ENCODE data around the gene SLCO4A1. TPM values are rescaled to one million over a fixed set of nuclear protein-coding genes. Genes with fewer than 3 reads are reported as not detected.

Gene SLCO4A1
- total and polyA plus RNA-seq, 7 donors = 3.6 to 26.3 (median 5.7) TPM

DNA sequence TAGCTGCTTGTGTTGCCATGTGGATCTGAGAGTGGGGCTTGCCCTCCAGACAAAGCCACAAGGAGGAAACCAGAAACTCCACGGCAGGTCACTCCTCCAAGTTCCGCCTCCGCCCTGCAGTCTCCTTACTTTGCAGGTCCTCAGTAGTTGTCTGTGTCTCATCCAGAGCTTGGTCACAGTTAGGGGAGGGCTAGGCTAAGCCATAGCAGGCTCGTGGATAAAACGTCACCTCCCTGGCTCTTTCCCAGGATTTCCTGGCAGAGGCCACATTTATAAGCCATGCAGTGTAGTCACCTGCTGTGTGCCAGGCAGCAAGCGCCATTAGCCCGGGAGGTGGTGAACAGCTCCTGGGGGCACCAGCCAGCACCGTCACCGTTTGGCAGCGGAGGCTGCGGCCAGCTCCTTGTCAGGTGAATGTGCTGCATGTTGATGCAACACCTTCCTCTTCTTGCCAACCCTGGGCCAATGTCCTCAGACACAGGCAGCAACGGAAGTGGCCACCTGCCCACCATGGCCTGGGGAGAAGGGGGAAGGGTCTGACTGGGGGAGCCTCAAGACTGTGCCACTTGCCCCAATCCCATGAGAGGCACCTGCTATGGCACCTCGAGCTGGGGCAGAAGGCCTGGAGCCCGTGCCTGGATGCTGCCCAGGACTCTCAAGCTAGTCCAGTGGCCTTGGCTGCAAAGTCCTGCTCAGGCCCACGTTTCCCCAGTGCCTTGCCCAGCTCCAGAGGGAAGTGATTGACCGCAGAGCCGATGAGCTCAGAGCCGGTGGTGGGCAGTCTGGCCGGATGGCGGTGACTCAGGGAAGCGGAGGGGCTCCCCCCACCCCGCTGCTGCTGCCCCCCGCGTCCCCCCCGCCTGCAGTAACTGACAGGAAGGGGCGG is 39.0 kb upstream of the SLCO4A1 start:
- Histone ChIP-seq H3K9me3 (no peaks in the 10 kb centered on the region), H3K27ac (peak overlapping the region in 3 of 4 donors; percentile 15 to 59 (median 22)), H3K4me1 (peaks cover 0 to 23% (median 20%) of the 10 kb centered on the region in 4 donors), H3K4me3 (no peak overlapping the region), H3K27me3 (peaks cover 2 to 68% (median 30%) of the 10 kb centered on the region in 3 donors), H3K36me3 (no peaks in the 10 kb centered on the region)
- peak in 1 of 4 donors; percentile 32 for TF ChIP-seq POLR2AphosphoS5 (IDR thresholded peaks at IDR 0.05)
- TF ChIP-seq POLR2A (IDR thresholded peaks at IDR 0.05) = no peak
- no peak for TF ChIP-seq EP300 (IDR thresholded peaks at IDR 0.05)
- TF ChIP-seq, protein P1, sequence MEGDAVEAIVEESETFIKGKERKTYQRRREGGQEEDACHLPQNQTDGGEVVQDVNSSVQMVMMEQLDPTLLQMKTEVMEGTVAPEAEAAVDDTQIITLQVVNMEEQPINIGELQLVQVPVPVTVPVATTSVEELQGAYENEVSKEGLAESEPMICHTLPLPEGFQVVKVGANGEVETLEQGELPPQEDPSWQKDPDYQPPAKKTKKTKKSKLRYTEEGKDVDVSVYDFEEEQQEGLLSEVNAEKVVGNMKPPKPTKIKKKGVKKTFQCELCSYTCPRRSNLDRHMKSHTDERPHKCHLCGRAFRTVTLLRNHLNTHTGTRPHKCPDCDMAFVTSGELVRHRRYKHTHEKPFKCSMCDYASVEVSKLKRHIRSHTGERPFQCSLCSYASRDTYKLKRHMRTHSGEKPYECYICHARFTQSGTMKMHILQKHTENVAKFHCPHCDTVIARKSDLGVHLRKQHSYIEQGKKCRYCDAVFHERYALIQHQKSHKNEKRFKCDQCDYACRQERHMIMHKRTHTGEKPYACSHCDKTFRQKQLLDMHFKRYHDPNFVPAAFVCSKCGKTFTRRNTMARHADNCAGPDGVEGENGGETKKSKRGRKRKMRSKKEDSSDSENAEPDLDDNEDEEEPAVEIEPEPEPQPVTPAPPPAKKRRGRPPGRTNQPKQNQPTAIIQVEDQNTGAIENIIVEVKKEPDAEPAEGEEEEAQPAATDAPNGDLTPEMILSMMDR (IDR thresholded peaks at IDR 0.05) = no peak
- WGBS, 2 donors = 20 to 32% methylated on average over 26 of the region's 26 CpGs
- intact Hi-C loops (cut with DNase I) = no loop called here
- peak; percentile 83 for DNase-seq

DNA sequence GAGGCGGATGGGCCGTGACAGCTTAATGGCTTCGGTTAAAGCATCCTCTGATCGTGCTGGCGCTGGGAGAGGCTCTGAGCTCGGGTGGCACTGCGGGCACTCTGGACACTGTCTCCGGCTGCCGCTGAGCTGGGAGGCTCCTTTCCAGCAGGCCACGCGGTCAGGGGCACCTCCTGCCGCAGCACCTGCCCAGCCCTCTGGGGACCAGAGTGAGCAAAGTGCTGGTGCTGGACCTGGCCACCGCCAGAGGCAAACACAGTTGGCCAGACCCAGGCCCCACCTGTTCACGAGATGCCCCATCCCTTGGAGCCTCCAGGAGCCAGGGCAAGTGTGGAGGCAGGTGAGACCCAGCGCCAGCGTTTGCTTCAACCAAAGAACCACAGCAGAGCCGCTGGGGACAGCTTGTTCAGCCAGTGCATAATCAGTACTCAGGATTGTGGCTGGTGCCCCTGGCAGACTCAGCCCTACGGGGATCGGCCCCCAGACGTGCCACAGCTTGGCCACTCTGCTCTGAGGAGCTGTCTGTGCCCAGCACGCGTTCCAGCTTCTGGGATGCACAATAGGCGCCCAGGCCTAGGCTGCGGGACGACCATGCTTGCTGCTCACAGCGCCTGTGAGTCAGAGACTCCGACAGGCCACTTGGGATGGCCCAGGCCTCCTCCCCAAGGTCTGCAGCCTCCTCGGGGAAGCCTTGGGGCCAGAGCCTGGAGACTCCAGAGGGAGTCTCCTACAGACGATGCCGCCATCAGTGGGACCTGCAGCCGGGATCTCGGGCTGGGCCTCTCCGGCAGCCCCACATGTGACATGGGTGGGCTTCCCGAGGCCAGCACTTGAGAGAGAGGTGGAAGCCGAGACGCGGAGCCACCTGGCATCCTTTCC is 38.2 kb upstream of the SLCO4A1 start:
- intact Hi-C loops (cut with DNase I) = no loop called here
- H3K4me3 ChIP-seq = no peak overlapping the region
- DNase-seq = no peak
- H3K4me1 ChIP-seq = peaks cover 0 to 23% (median 20%) of the 10 kb centered on the region in 4 donors
- no peak for TF ChIP-seq EP300 (IDR thresholded peaks at IDR 0.05)
- TF ChIP-seq POLR2A (IDR thresholded peaks at IDR 0.05) = no peak
- no peaks in the 10 kb centered on the region for H3K9me3 ChIP-seq
- H3K27me3 ChIP-seq = peaks cover 2 to 66% (median 30%) of the 10 kb centered on the region in 3 donors
- peak overlapping the region in 2 of 4 donors; percentile 22 to 59 for H3K27ac ChIP-seq
- no peaks in the 10 kb centered on the region for H3K36me3 ChIP-seq
- WGBS, 2 donors = 69 to 78% methylated on average over 37 of the region's 37 CpGs

DNA sequence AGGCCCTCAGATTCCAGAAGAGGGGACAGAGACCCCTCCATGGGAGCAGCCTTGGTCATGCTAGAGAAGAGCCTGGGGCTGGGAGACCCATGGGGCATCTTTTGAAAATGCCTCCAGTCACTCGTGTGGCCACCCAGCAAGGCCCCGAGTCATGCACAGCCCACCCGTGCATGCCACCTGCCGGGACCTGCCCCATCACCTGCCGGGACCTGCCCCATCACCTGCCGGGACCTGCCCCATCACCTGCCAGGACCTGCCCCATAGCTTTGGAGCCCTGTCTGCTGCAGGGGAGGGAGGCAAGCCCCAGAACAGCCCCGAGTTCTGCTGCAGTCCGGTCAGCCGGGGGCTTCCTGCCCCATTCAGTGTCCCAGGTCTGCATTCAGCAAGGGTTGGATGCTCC is 37.5 kb upstream of the SLCO4A1 start:
- WGBS, 2 donors = 66 to 82% methylated on average over 9 of the region's 9 CpGs
- intact Hi-C loops (cut with DNase I) = no loop called here
- no peak overlapping the region for H3K4me3 ChIP-seq
- TF ChIP-seq POLR2A (IDR thresholded peaks at IDR 0.05) = no peak
- H3K27ac ChIP-seq = no peak overlapping the region
- no peak for DNase-seq
- no peaks in the 10 kb centered on the region for H3K9me3 ChIP-seq
- peaks cover 2 to 66% (median 30%) of the 10 kb centered on the region in 3 donors for H3K27me3 ChIP-seq
- peaks cover 0 to 23% (median 20%) of the 10 kb centered on the region in 4 donors for H3K4me1 ChIP-seq
- H3K36me3 ChIP-seq = no peaks in the 10 kb centered on the region

DNA sequence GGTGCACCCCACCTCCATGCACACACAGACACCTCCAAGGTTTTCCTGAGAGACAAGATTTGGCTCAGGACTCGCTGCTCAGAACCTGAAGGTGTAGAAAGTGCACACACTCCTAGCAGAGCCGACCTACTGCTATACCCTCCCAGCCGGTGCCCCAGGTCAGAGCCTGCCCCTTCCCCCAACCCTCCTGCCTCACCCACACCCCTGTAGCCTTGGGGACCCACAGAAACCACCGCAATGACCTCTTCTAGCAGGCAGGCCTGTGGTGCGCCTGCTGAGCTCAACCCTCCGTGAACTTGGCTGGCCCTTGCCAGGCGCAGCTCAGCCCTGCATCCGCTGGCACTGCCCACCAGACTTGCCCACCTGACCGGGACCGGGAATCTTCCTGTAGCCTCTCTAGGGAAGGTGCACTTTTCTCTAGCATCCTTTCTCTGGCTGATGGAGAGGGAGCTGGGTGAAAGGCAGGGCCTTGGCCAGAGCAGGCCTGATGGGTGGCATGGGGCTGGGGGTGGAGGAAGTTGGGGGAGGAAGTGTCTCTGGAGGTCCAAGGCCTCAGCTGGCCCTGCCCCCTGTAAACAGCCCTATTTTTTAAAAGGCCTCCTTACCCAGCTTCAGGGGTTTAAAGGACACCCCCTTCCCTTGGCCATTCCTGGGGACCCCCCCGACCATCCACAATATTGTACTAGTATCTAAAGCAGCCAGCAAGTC is 36.9 kb upstream of the SLCO4A1 start:
- Histone ChIP-seq H3K27ac (no peak overlapping the region), H3K27me3 (peaks cover 2 to 61% (median 29%) of the 10 kb centered on the region in 3 donors), H3K9me3 (no peaks in the 10 kb centered on the region), H3K4me3 (no peak overlapping the region), H3K4me1 (peaks cover 0 to 23% (median 20%) of the 10 kb centered on the region in 4 donors), H3K36me3 (no peaks in the 10 kb centered on the region)
- 82 to 84% methylated on average over 11 of the region's 11 CpGs for WGBS, 2 donors
- intact Hi-C loops (cut with DNase I) = no loop called here
- no peak for DNase-seq
- TF ChIP-seq EP300 (IDR thresholded peaks at IDR 0.05) = no peak
- TF ChIP-seq, protein P1 (IDR thresholded peaks at IDR 0.05) = no peak

DNA sequence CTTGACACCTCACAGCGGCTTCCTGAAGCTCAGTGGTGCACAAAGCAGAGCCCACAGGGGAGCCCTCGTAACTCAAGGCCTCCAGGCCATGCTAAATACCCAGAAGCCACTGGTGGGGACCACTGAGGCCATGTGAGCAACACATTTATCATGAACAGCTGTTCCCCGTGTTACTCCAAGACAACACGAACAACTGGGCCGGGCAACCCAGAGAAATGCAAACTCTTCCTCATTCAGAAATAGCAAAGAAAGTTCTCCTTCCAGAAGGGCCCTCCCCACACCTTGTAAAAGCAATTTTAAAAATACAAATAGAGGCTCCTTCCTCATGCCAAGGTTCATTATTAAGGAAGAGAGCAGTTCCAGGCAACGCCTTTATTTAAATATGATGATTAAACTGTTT is 36.3 kb upstream of the SLCO4A1 start:
- 23 to 39% methylated on average over 6 of the region's 6 CpGs for WGBS, 2 donors
- peaks cover 0 to 55% (median 24%) of the 10 kb centered on the region in 3 donors for H3K27me3 ChIP-seq
- H3K4me1 ChIP-seq = peaks cover 0 to 23% (median 20%) of the 10 kb centered on the region in 4 donors
- DNase-seq = no peak
- H3K9me3 ChIP-seq = peaks cover 0 to 2% (median 0%) of the 10 kb centered on the region in 4 donors
- TF ChIP-seq POLR2A (IDR thresholded peaks at IDR 0.05) (no peak), POLR2AphosphoS5 (IDR thresholded peaks at IDR 0.05) (no peak), EP300 (IDR thresholded peaks at IDR 0.05) (no peak)
- TF ChIP-seq, protein P1 (IDR thresholded peaks at IDR 0.05) = no peak
- H3K27ac ChIP-seq = no peak overlapping the region
- H3K36me3 ChIP-seq = no peaks in the 10 kb centered on the region
- no peak overlapping the region for H3K4me3 ChIP-seq
- intact Hi-C loops (cut with DNase I) = no loop called here

All from sigmoid colon (tissue), 7 donors.